ENCODE measurements around the gene BICC1. TPM values are rescaled to one million over a fixed set of nuclear protein-coding genes. Genes with fewer than 3 reads are reported as not detected.

Gene BICC1
- total RNA-seq, 6 experiments from 2014 or later = 55.6 to 67.7 (median 64.8) TPM

- no peak overlapping the region for H3K27ac Mint-ChIP-seq
- peaks cover 51% of the 10 kb centered on the region for H3K9me3 Mint-ChIP-seq
- H3K27me3 Mint-ChIP-seq (ENCODE audit: insufficient read depth) = peaks cover 2% of the 10 kb centered on the region
- DNase-seq = no peak
- no peak for TF ChIP-seq CTCF (IDR thresholded peaks at IDR 0.05)
- no peak overlapping the region for H3K4me3 Mint-ChIP-seq
- peaks cover 29% of the 10 kb centered on the region for H3K4me1 Mint-ChIP-seq (ENCODE audit: low read depth)
- H3K36me3 Mint-ChIP-seq (ENCODE audit: low read depth) = peaks cover 82% of the 10 kb centered on the region
These were observed 178.9 kb downstream of the BICC1 start for GRCh38 chr10:58691528-58691927.

DNA sequence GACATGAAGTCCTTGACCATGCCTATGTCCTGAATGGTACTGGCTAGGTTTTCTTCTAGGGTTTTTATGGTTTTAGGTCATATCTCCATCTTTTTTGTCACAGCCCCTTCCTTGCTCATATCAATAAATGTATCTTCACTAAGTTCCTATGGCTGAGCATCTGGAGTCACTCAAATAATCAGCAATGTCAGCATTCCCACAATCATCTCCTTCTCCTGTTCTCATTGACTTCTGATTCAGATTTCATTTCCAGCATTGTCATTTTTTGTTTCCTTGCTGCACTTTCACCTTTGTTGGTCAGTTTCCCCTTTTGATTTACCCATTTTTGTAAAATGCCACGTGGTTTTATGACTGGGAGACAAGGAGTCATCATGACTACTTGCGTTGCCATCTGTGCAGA lies 181.2 kb downstream of the BICC1 start:
- no peak for TF ChIP-seq CTCF (IDR thresholded peaks at IDR 0.05)
- Mint-ChIP-seq H3K4me3 (no peak overlapping the region), H3K36me3 (ENCODE audit: low read depth) (peaks cover 75% of the 10 kb centered on the region), H3K27me3 (ENCODE audit: insufficient read depth) (no peaks in the 10 kb centered on the region), H3K9me3 (peaks cover 38% of the 10 kb centered on the region), H3K4me1 (ENCODE audit: low read depth) (peaks cover 43% of the 10 kb centered on the region), H3K27ac (no peak overlapping the region)
- DNase-seq = no peak

GRCh38 chr10:58695022-58695421 lies 182.3 kb downstream of the BICC1 start:
- TF ChIP-seq CTCF (IDR thresholded peaks at IDR 0.05) = no peak
- no peaks in the 10 kb centered on the region; the same call in 1 of the 2 replicates for H3K27me3 Mint-ChIP-seq (ENCODE audit: insufficient read depth)
- no peak for DNase-seq
- H3K4me1 Mint-ChIP-seq (ENCODE audit: low read depth) = peaks cover 54% of the 10 kb centered on the region
- no peak overlapping the region for H3K27ac Mint-ChIP-seq
- peaks cover 73% of the 10 kb centered on the region for H3K36me3 Mint-ChIP-seq (ENCODE audit: low read depth)
- peaks cover 38% of the 10 kb centered on the region for H3K9me3 Mint-ChIP-seq
- no peak overlapping the region for H3K4me3 Mint-ChIP-seq

GRCh38 chr10:58696736-58697135 lies 184.1 kb downstream of the BICC1 start:
- Mint-ChIP-seq H3K9me3 (peaks cover 26% of the 10 kb centered on the region), H3K27ac (no peak overlapping the region), H3K4me3 (no peak overlapping the region), H3K4me1 (ENCODE audit: low read depth) (peaks cover 61% of the 10 kb centered on the region), H3K36me3 (ENCODE audit: low read depth) (peaks cover 56% of the 10 kb centered on the region), H3K27me3 (ENCODE audit: insufficient read depth) (peaks cover 3% of the 10 kb centered on the region)
- no peak for TF ChIP-seq CTCF (IDR thresholded peaks at IDR 0.05)
- DNase-seq = no peak

DNA sequence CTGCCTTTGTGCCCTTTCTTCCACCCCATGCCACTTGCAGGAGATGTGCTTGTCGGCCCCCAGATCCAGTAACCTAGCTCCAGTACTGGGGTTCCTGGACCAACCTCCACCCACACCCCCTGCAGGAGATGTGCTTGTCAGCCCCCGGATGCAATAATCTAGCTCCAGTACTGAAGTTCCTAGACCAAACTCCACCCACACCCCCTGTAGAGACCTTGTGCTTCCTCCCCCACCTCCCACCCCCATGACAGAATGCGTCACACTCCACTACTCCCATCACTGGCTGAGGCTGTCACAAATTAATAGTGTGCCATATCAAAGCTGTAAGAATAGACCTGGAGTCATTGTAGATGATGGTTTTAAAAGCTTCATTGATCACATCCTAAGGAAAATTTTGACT lies 185.0 kb downstream of the BICC1 start:
- Mint-ChIP-seq H3K4me1 (ENCODE audit: low read depth) (peaks cover 71% of the 10 kb centered on the region), H3K4me3 (no peak overlapping the region), H3K27ac (no peak overlapping the region), H3K27me3 (ENCODE audit: insufficient read depth) (peaks cover 3% of the 10 kb centered on the region), H3K36me3 (ENCODE audit: low read depth) (peaks cover 51% of the 10 kb centered on the region), H3K9me3 (peaks cover 20% of the 10 kb centered on the region)
- no peak for TF ChIP-seq CTCF (IDR thresholded peaks at IDR 0.05)
- DNase-seq = no peak
